ENCODE results near the gene TARS3.
"Not testable (repeated sequence)": the region's sequence is repeated elsewhere in the genome, so short reads cannot be mapped to it uniquely, and the experiment has no call there.

TARS3 gene

GRCh38 chr15:101723874-101724674, at the start of gene TARS3:
TARS3 (minus strand) TSS chr15:101724473; CDS start chr15:101724387, 86 bp downstream.
- peak; percentile 98 for DNase-seq

DNA sequence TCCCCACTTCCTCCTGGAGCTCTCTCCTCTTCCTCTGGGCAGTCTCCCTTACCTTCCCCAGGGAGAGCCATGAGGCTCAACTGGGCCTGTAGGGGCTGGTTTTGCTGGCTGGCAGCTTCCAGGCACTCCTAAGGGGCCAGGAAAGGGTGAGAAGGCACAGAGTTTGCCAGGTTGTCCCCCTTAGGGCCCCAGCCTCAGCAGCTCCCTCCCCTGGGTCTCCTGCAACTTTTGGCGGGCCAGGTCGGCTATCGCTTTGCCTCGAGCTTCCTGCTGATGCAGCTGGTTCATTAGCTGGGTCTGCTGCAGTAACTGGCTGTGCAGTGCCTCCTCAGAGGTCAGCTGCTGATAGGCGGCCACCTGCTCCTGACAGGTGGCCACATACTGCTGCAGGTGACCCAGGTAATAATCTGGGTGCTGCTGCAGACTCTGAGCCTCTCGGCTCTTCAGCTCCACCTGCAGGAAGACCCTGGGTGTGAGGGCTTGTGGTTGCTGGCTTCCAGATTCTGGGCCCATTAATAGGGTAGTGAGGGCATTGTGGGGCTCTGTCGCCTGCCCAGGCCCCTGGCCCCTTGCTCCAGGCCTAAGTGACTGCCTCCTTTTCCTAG, 49.3 kb upstream of the TARS3 start:
- DNase-seq, result peak; percentile 61

DNA sequence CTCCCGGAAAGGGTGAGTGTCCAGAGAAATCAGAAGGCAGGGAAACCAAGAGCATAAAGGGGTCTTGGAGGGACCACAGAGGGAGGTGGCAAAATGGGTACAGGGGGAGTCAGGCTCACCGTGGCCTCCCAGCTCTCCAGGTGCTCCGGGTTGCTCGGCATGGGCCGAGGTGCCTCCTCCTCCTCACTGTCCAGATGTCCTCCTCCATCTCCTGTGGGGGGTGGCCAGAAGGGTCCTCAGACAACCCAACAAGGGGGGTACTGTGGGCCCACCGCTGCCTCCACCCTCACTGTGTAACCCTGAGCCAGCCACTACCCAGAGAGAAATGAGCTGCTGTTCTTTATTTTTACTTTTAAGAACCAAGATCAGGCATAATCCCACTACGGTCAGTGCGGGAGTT, 48.6 kb upstream of the TARS3 start:
- no peak for DNase-seq

GRCh38 chr15:101767083-101767640, 42.9 kb upstream of the TARS3 start:
- DNase-seq, result not testable (repeated sequence)

- no peak for DNase-seq
Observed at GRCh38 chr15:101765772-101766456, 41.6 kb upstream of the TARS3 start.

GRCh38 chr15:101765340-101765671, 41.0 kb upstream of the TARS3 start:
- not testable (repeated sequence) for DNase-seq

DNA sequence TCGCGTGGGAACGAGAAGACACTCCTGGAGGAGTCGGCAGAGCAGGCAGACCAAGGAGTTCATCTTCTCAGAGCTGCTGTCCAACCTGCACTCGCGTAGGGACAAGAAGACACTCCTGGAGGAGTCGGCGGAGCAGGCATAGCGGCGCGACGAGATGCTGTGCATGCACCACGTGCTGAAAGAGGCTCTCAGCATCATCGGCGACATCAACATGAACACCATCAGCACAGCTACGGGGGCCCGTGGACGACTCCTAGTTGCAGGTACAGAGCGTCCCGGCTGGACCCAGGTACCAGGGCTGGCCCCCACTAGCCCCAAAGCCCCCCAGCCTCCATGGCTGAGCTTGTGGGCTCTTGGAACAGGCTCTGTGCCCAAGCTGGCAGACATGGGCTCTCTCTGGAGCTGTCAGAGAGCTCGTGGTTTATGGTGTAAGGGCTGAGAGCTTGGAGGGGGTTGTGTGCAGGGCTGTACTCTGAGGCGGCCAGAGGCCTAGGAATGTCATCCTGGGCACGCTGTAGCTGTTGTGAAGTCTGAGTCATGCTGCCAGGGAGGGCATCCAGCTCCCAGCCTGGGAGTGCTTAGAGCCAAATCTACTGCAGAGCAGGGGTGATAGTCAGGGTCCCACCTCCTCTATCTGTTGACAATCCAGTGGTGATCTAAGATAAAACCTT, 40.5 kb upstream of the TARS3 start:
- DNase-seq, result not testable (repeated sequence)

DNA sequence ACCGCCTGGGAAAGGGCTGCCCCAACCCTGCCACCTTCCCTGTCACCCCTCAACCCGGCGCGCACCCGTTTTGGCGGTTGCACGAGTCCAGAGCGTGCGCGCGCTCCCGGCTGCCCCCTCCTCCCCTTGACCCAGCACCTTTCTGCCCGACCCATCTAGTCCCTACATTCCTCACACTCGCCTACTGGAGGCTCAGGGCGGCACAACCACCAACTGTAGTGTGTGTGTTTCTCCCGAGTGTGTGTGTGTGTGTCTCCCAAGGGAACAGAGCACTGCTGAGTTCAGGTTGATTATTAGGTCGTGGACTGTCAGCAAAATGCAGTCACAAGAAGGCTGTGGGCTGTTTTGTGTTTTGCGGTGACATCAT, 22.4 kb upstream of the TARS3 start:
- not testable (repeated sequence) for DNase-seq

GRCh38 chr15:101734837-101735236, 10.6 kb upstream of the TARS3 start:
- not testable (repeated sequence) for DNase-seq

DNA sequence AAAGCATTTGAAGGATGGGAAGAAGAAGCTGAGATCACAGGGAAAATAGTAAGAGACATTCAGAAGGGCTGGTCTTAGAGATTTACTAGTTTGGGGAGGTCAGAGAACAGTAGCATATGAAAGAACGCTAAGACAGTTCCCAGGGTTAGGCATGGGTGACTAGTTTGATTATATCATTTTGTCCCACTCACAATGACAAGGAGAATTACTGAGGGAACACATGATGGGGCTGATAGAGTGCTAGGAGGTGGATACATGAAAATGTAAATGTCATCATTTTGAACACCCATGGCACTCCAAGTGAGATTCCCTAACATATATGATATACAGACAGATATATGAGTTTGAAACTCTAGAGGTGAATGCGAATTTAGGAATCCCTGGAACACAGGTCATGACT, 9.3 kb upstream of the TARS3 start:
- DNase-seq, result no peak

GRCh38 chr15:101732772-101733171, 8.5 kb upstream of the TARS3 start:
- no peak for DNase-seq

DNA sequence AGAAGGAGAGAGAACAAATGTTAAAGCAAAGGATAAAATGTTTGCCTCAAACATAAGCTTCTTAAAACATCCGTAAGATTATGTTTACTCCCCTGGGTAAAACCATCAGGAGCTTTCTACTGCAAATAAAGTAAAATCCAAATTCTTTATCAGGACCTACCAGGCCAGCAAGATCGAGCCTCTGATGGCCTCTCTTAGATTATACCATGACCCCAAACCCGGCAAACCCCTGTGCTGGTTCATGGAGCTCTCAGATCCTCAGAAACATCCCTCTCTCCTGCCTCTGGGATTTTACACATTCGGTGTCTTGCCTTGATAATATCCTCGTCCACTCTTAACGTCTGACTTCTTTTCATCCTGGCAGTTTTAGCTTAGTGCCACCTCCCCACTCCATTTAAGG, 7.5 kb upstream of the TARS3 start:
- no peak for DNase-seq

GRCh38 chr15:101727186-101727585, 2.9 kb upstream of the TARS3 start:
- DNase-seq, result no peak

DNA sequence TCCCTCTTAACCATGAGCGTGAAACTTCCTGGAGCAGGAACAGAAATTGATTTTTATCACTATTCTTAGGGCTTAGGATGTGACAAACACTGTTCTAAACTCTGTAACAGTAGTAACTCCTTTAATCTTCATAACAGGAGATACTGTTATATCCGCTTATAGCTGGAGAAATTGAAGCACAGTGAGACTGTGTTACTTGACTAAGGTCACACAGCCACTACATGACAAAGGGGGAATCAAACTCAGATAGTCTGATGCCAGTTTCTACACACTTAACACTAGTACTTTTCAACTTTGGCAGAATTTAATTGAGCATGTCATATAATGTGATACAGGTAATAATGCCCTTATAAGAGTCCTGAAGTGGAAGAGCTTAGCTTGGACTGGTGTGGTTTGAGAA, 800 bp upstream of the TARS3 start:
- no peak for DNase-seq

GRCh38 chr15:101724675-101725005, 367 bp upstream of the TARS3 start:
- no peak for DNase-seq

DNA sequence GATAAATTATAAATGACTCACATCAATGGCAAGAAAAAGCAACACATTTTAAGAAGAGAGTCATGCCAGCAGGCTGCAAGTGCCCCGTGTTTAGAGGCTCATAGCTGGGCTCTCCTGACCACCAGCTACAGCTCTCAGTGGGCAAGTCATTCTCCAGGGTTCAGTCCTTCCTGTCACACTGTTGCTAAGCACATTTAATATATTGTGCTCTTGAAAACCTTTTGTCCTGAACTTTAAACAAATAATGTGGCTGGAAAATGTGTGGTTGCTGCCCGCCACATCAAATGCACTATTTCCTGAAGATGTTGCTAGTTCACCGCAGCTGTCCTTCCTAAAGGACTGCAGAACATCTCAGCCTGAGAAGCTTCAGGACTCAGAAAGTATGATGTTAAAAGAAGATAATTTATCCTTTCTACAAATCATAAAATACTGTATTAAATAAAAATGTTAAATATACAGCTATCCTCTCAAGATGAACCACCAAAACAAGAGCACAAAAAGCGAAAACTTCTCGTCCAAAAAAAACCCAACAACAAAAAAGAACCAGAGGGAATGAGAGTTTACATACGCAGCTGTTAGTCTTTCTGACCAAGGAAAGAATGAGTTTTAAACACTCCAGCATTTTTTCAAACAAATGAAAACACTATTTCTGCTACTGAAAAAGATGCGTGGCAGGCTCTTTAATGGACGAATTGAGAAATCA, 951 bp downstream of the TARS3 start:
- DNase-seq, result peak; percentile 80

DNA sequence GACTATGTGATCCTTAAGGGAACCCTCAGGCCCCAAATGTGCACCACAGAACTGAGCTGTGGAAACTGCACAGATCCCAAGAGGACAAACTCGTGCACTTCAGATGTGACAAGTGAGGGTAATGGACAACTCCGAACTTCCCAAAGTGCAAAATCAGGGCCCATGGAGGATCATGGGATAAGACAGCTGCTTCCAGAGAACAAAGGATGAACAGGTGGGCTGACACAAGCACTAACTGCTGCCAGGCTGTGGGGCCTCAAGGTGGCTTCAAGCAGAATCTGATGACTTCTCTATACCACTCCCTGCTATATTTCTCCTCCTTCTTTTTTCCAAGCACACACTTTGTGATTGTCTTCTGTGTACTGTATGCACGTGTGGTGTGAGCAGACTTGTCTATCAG, 5.4 kb downstream of the TARS3 start:
- no peak for DNase-seq

- no peak for DNase-seq
Observed at GRCh38 chr15:101712078-101712477, 12.2 kb downstream of the TARS3 start.

DNA sequence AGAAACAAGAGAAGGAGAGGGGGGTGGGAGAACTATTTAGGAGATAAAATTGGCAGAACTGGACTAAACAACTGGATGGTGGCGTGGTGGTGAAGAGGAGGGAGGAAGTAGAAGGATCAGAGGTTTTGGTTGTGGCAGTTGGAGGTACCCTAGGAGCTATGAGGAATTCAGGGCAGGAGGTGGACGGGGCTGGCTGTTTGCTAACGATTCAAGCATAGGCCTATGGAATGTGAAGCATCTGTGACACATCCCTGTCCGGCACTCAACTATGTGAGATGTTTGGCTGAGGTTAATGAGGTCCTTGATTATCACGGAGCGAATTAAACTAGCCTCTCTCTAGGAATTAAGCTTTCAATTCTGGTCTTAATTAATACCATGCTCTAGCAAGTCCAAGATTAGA, 13.5 kb downstream of the TARS3 start:
- DNase-seq, result no peak

- DNase-seq, result no peak
Observed at GRCh38 chr15:101709466-101709865, 14.8 kb downstream of the TARS3 start.

GRCh38 chr15:101707983-101708382, 16.3 kb downstream of the TARS3 start:
- DNase-seq, result no peak

GRCh38 chr15:101702077-101702476, 22.2 kb downstream of the TARS3 start:
- no peak for DNase-seq

DNA sequence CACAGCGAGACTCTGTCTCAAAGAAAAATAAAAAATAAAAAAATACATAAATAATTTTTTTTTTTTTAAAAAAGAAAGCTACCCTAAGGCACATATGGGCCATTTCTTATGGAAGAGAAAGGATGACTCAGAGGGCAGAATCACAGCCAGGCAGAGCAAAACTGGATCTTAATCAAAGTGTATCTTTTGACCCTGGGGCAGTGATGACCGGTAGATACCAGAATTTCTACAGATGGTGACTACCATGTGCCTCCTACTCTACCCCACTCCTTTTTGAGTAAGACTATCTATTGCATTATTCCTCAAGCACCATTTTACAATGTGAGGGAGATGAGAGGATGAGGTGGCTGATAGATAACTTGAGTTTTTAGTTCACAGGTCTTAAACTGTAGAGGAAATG, 26.0 kb downstream of the TARS3 start:
- DNase-seq, result no peak
